ENCODE measurements around the gene C9orf85. TPM values are rescaled to one million over a fixed set of nuclear protein-coding genes. Genes with fewer than 3 reads are reported as not detected.

The C9orf85 gene
- polyA plus RNA-seq, 1 donor: 15.7 TPM

DNA sequence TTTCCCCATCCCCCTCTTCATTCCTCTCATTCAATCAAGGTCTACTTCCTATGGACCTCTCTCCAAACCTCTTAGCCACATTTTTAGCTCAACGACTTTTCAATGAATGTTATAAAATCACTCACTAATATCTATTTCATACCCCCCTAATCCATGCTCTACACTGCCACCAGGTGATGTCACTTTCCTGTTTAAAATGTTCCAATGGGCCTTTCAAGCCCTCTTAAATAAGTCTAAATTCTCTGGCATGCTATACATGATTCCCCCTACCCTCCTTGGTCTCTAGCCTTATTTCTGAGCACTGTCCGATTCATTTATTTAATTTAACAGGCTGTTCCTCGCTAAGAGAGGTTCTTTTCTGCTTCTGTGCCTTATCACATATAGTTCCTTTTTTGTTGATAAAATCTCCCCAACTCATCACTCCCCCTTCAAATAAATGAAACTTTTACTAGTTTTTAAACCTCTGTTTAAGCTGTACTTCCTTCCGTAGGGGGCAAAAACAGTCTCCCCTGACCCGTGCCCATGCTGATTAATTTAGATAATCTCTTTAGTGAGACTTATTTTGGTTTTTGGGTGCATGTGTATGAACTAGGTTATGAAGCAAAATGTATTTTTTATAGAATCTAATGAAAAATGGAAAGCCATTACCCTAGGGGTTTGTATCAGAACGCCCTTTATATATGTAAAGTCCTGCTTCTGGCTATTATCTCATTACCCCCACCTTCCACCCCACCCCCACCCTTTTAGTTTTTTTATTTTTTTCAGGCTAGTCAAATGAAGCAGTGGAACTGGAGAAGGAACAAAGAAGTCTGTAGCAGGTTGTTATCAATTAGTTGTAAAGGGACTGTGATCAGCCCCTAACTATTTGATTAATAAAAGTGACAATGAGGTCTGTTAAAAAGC lies 9.5 kb upstream of the C9orf85 start:
- Histone ChIP-seq H3K9me3 (ENCODE audit: control insufficient read depth, low read depth, low read length) (no peaks in the 10 kb centered on the region), H3K4me3 (ENCODE audit: low read length) (no peak overlapping the region), H3K27ac (ENCODE audit: low read length) (no peak overlapping the region), H3K36me3 (ENCODE audit: control insufficient read depth, insufficient read depth, low read length) (peaks cover 2% of the 10 kb centered on the region), H3K4me1 (ENCODE audit: control insufficient read depth, insufficient read depth, low read length) (no peaks in the 10 kb centered on the region), H3K27me3 (ENCODE audit: control insufficient read depth, insufficient read depth, low read length) (no peaks in the 10 kb centered on the region)
- WGBS (ENCODE audit: insufficient coverage, low lambda C conversion rate): 44% methylated on average over 2 of the region's 6 CpGs
- DNase-seq: no peak

DNA sequence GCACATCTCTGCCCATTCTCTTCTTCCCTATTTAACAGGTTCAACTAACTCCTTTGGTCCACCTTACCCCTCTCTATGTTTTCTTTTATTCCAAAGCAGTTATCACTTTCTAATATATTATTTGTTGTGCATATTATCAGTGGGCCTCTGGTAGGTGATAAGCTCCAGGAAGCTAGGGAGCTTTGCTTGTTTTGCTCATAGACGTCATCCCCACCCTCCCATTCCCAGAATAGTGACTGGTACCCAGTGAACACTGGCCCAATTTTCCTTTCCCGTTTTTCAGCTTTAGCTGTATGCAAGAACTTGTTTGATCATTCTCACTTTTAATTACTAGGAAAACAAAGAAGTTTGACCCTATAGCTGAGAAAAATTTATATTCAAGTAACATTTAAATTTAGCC lies 7.4 kb upstream of the C9orf85 start:
- no peak for DNase-seq
- Histone ChIP-seq H3K27ac (ENCODE audit: low read length) (no peak overlapping the region), H3K4me1 (ENCODE audit: control insufficient read depth, insufficient read depth, low read length) (no peaks in the 10 kb centered on the region), H3K36me3 (ENCODE audit: control insufficient read depth, insufficient read depth, low read length) (peaks cover 2% of the 10 kb centered on the region), H3K4me3 (ENCODE audit: low read length) (no peak overlapping the region), H3K9me3 (ENCODE audit: control insufficient read depth, low read depth, low read length) (no peaks in the 10 kb centered on the region), H3K27me3 (ENCODE audit: control insufficient read depth, insufficient read depth, low read length) (no peaks in the 10 kb centered on the region)
- WGBS (ENCODE audit: insufficient coverage, low lambda C conversion rate): 20% methylated on average over 1 of the region's 2 CpGs

DNA sequence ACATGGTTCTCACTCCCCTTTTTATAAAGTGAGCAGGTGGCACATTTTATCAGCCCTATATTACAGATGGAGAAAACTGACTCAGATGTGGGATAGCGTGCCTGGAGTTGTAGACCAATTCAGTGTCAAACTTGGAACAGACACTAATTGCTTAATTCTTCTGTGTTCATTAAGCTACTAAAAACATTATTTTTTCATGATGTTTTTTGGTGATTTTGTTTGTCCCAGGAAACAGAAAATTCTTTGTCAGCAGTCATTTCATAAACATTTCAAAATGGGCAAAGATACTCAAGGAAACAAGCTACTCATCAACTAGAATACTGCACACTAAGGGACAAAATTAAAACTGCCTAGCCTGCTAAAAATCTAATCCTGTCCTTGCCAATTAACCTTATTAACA lies 2.6 kb upstream of the C9orf85 start:
- Histone ChIP-seq H3K4me3 (ENCODE audit: low read length) (peak overlapping the region; percentile 72), H3K9me3 (ENCODE audit: control insufficient read depth, low read depth, low read length) (no peaks in the 10 kb centered on the region), H3K4me1 (ENCODE audit: control insufficient read depth, insufficient read depth, low read length) (peaks cover 6% of the 10 kb centered on the region), H3K27me3 (ENCODE audit: control insufficient read depth, insufficient read depth, low read length) (no peaks in the 10 kb centered on the region), H3K36me3 (ENCODE audit: control insufficient read depth, insufficient read depth, low read length) (peaks cover 2% of the 10 kb centered on the region), H3K27ac (ENCODE audit: low read length) (no peak overlapping the region)
- no CpG with 5 or more reads among the region's 1 CpG for WGBS (ENCODE audit: insufficient coverage, low lambda C conversion rate)
- no peak for DNase-seq

DNA sequence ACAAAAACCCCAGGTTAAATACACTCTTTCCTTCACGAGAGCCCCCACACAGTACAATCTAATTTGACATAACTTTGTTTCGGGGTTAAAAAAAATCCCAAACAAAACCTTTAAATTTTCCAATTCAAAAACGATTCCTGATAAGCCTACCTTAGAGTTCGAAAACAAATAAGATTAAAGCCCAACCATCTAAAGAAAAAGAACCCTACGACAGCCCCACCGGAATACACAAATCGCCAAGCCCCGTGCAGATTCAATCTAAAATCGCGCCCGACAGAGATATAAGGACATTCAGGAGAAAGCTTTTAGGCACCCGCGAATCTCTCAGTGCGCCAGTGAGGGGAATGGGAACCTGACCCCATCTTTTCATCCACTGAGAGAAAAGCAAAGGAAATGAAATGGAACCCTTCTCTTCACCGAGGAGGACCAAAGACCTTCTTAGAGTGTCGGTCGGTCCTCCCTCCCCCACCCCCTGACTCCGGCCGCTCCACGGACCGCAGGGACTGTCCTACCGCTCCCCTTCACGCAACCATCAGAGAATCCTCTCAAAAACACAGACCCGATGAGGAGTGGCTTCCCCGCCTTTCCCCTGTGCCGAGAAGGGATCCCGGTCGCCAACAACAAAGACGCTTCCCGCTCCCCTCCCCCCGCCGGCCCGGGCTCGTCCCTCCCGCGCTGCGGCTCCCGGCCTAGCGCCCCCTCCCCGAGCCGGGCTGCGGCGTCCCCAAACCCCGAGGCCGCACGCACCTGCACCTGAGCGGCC lies 1.4 kb upstream of the C9orf85 start:
- WGBS (ENCODE audit: insufficient coverage, low lambda C conversion rate): 6% methylated on average over 4 of the region's 47 CpGs
- Histone ChIP-seq H3K4me3 (ENCODE audit: low read length) (peak overlapping the region; percentile 72), H3K27me3 (ENCODE audit: control insufficient read depth, insufficient read depth, low read length) (no peaks in the 10 kb centered on the region), H3K9me3 (ENCODE audit: control insufficient read depth, low read depth, low read length) (no peaks in the 10 kb centered on the region), H3K27ac (ENCODE audit: low read length) (peak overlapping the region; percentile 85), H3K4me1 (ENCODE audit: control insufficient read depth, insufficient read depth, low read length) (peaks cover 6% of the 10 kb centered on the region), H3K36me3 (ENCODE audit: control insufficient read depth, insufficient read depth, low read length) (peaks cover 2% of the 10 kb centered on the region)
- DNase-seq: peak; percentile 29 to 78

DNA sequence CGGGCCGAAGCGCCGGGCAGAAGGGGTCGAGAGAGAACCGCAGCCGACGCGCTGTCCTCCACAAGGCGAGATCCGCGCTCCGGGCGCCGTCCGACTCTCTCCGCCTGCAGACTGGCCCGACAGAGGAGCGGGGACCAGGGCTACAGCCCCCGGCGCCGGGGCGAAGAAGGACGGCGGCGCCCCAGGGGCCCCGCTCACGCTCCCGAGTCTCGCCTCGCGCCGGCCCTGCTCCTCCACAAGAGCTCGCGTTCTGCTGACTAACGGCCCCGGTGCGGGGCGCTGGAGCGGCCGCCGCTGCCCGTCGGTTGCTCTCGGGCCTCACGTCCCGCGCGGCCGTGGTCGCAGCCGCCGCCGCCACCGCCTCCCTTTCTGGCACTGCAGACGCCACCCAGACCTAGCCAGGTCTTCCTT lies 784 bp upstream of the C9orf85 start:
- H3K27me3 ChIP-seq (ENCODE audit: control insufficient read depth, insufficient read depth, low read length): no peaks in the 10 kb centered on the region
- H3K4me3 ChIP-seq (ENCODE audit: low read length): peak overlapping the region; percentile 72
- no CpG with 5 or more reads among the region's 56 CpGs for WGBS (ENCODE audit: insufficient coverage, low lambda C conversion rate)
- no peak for DNase-seq
- H3K27ac ChIP-seq (ENCODE audit: low read length): peak overlapping the region; percentile 85
- H3K4me1 ChIP-seq (ENCODE audit: control insufficient read depth, insufficient read depth, low read length): peaks cover 6% of the 10 kb centered on the region
- H3K36me3 ChIP-seq (ENCODE audit: control insufficient read depth, insufficient read depth, low read length): peaks cover 2% of the 10 kb centered on the region
- H3K9me3 ChIP-seq (ENCODE audit: control insufficient read depth, low read depth, low read length): no peaks in the 10 kb centered on the region

DNA sequence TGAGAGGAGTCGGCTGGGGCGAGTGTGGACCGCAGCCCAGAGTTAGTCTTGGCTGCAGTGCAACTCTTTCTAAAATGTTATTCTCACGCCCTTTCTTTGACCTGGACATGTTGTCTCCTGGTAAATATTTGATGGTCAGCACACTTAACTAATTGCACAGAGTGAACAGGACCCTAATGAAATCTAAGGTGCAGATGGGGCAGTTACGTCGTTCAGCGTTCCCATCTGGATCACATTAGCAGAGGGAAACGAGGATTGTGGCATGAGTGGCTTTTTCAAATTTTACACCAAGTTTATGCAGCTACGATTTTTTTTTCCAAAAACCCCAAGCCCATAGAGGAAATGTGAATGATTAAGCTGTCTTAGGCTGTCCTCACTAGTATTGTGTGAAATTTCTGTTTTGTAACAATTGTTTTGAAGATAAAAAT lies 483 bp downstream of the C9orf85 start:
- peak in 1 of 2 donors; percentile 8 for DNase-seq
- Histone ChIP-seq H3K4me1 (ENCODE audit: control insufficient read depth, insufficient read depth, low read length) (peaks cover 6% of the 10 kb centered on the region), H3K36me3 (ENCODE audit: control insufficient read depth, insufficient read depth, low read length) (no peaks in the 10 kb centered on the region), H3K9me3 (ENCODE audit: control insufficient read depth, low read depth, low read length) (no peaks in the 10 kb centered on the region), H3K27ac (ENCODE audit: low read length) (peak overlapping the region; percentile 85), H3K4me3 (ENCODE audit: low read length) (peak overlapping the region; percentile 72), H3K27me3 (ENCODE audit: control insufficient read depth, insufficient read depth, low read length) (no peaks in the 10 kb centered on the region)
- WGBS (ENCODE audit: insufficient coverage, low lambda C conversion rate): no CpG with 5 or more reads among the region's 9 CpGs

DNA sequence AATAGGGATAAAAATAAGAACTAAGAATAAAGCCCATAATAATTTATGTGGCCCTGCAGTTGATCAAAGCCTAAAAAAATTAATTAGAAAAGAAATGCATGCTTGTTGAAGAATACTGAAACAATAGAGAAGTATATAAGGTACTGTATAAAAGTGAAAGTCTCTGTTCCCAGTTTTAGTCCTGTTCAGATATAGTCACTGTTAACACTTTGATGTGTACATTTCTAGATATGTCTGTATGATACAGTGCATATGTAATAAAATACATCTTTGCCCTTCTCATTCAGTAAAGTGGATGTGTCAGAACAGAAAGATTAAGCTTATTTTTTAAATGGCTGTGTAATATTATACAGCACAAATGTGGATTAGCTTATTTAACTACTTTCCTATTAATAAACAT lies 4.1 kb downstream of the C9orf85 start:
- H3K27me3 ChIP-seq (ENCODE audit: control insufficient read depth, insufficient read depth, low read length): no peaks in the 10 kb centered on the region
- H3K9me3 ChIP-seq (ENCODE audit: control insufficient read depth, low read depth, low read length): no peaks in the 10 kb centered on the region
- no peak overlapping the region for H3K27ac ChIP-seq (ENCODE audit: low read length)
- H3K4me3 ChIP-seq (ENCODE audit: low read length): no peak overlapping the region
- peaks cover 6% of the 10 kb centered on the region for H3K4me1 ChIP-seq (ENCODE audit: control insufficient read depth, insufficient read depth, low read length)
- no peaks in the 10 kb centered on the region for H3K36me3 ChIP-seq (ENCODE audit: control insufficient read depth, insufficient read depth, low read length)
- DNase-seq: no peak

DNA sequence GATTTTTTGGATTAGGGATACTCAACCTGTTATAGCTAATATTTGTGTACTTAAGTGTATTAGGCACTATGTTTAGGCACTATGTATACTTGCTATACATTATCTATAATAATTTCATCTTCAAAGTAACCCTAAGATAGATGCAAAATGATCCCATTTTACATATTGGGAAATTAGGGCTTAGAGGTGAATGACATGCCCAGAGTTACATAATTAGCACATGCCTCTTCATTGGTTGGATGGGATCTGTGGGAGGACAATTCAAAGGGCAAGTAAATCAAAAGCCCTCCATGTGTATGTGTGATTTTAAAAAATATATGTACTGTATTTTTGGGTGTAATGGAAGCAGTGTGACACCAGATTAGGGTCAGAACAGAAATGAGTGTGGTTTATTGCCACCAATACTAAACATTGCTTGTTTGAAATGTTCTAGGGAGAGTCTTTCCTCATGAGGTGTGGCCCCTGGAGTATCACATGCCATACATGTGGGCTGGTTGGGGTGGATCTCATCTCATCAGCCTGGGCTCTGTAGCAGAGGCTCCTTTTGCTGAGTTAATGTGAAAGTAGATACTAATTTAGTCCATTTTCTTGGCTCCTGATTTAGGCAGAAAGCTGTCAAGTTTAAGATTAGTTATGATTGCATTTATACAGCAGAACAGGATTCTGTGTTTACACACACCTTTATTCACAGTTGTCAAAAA lies 5.5 kb downstream of the C9orf85 start:
- H3K9me3 ChIP-seq (ENCODE audit: control insufficient read depth, low read depth, low read length): no peaks in the 10 kb centered on the region
- peak in 1 of 2 donors; percentile 51 for DNase-seq
- H3K27ac ChIP-seq (ENCODE audit: low read length): no peak overlapping the region
- H3K4me1 ChIP-seq (ENCODE audit: control insufficient read depth, insufficient read depth, low read length): peaks cover 6% of the 10 kb centered on the region
- H3K27me3 ChIP-seq (ENCODE audit: control insufficient read depth, insufficient read depth, low read length): no peaks in the 10 kb centered on the region
- no peaks in the 10 kb centered on the region for H3K36me3 ChIP-seq (ENCODE audit: control insufficient read depth, insufficient read depth, low read length)
- H3K4me3 ChIP-seq (ENCODE audit: low read length): no peak overlapping the region

DNA sequence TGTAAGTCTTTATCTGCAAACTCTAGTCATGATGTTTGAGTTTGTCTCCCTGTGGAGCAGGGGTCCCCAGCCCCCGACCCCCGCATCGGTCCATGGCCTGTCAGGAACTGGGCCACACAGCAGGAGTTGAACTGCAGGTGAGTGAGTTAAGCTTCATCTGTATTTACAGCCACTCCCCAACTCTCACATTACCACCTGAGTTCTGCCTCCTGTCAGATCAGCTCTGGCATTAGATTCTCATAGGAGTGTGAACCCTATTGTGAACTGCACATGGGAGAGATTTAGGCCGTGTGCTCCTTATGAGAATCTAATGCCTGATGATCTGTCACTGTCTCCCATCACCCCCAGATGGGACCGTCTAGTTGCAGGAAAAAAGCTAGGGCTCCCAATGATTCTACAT lies 7.0 kb downstream of the C9orf85 start:
- Histone ChIP-seq H3K4me1 (ENCODE audit: control insufficient read depth, insufficient read depth, low read length) (no peaks in the 10 kb centered on the region), H3K4me3 (ENCODE audit: low read length) (no peak overlapping the region), H3K27me3 (ENCODE audit: control insufficient read depth, insufficient read depth, low read length) (no peaks in the 10 kb centered on the region), H3K9me3 (ENCODE audit: control insufficient read depth, low read depth, low read length) (no peaks in the 10 kb centered on the region), H3K36me3 (ENCODE audit: control insufficient read depth, insufficient read depth, low read length) (peaks cover 3% of the 10 kb centered on the region), H3K27ac (ENCODE audit: low read length) (no peak overlapping the region)
- no peak for DNase-seq
- WGBS (ENCODE audit: insufficient coverage, low lambda C conversion rate): no CpG with 5 or more reads among the region's 5 CpGs

DNA sequence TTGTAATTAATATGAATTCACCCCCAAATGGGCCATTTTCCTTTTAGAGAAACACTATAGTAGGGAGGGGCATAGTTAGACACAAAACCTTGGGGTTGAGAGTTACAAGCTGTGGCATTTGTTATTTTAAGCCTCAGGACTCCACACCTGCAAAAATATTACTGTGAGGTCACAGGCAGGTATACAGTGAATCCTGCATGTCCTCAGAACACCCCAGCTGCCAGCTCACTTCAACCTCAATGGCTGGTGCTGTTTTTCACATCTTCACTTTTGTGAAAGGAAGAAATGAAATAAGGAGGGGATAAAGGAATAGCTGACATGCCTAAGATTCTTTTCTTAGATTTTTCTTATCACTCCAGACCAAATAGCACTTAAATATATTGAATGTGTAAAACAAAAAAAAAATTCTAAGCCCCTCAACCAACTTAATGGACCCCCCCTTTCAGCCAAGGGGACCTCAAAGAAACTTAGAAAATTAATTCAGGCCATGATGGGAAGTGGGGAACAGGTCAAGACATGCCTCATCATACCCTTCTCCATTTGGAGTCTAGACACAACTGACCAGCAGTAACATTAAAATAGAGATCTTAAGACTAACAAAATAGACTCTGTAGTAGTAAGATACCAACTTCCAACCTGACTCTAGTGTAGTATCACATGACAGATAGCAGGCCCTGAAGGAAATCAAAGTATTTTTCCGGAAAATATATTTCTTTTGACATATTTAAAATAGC lies 9.2 kb downstream of the C9orf85 start:
- H3K4me3 ChIP-seq (ENCODE audit: low read length): no peak overlapping the region
- no CpG with 5 or more reads among the region's 1 CpG for WGBS (ENCODE audit: insufficient coverage, low lambda C conversion rate)

More for the DNA sequence above, 9.2 kb downstream of the C9orf85 start:
- no peaks in the 10 kb centered on the region for H3K4me1 ChIP-seq (ENCODE audit: control insufficient read depth, insufficient read depth, low read length)
- H3K27me3 ChIP-seq (ENCODE audit: control insufficient read depth, insufficient read depth, low read length): no peaks in the 10 kb centered on the region
- H3K27ac ChIP-seq (ENCODE audit: low read length): no peak overlapping the region
- no peaks in the 10 kb centered on the region for H3K9me3 ChIP-seq (ENCODE audit: control insufficient read depth, low read depth, low read length)
- H3K36me3 ChIP-seq (ENCODE audit: control insufficient read depth, insufficient read depth, low read length): peaks cover 3% of the 10 kb centered on the region
- no peak for DNase-seq

Measured in large intestine (tissue), 3 donors.